GM18499 (cell line): ENCODE data around the gene POLR1H.
A peak's percentile ranks its signal among the peaks of the same experiment; 100 is the strongest.
"Not testable (repeated sequence)": the region's sequence is repeated elsewhere in the genome, so short reads cannot be mapped to it uniquely, and the experiment has no call there.

Source experiments
- ATAC-seq: cut with Tn5 transposase; IDR thresholded peaks from one replicate; pipeline ENCODE4 v1.9.1; 2021; ENCODE audit warnings: moderate number of reproducible peaks; ENCODE audit not compliant: insufficient read depth, unreplicated experiment

POLR1H gene, protein sequence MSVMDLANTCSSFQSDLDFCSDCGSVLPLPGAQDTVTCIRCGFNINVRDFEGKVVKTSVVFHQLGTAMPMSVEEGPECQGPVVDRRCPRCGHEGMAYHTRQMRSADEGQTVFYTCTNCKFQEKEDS

DNA sequence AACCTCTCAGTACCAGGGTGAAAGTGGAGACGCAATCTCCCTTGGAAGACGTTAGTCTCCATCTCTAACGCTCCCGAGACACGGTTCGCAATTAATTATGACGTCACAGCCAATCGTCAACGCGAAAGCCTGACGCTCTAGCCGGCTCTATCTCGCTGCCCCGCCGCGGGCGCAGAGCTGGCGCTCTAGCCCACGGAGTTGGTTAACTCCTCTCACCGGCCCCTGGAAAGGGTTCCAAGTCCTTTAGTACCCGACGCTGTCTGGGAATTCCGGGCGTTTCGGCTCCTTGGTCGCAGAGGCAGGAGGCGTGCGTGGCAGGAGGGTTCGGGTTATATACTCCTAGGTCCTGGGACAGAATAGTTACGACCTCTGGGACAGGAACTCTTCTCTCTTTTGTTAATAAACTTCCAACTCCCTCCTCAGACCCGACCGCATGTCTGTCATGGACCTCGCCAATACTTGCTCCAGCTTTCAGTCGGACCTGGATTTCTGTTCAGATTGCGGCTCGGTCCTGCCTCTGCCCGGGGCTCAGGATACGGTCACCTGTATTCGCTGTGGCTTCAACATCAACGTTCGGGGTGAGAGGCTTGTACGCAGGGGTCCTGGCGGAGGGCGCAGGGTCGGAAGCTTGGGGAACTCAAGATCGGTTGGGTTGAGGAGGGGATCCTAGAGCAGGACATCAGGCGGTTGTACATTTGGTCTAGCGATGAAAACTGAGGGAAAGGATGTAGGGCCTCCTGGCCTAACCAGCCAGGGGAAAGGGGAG is at the start of gene POLR1H:
POLR1H (plus strand) TSS at position 174 of the 766 bp plus-strand sequence; CDS start at position 434, 260 bp downstream.
- peak; percentile 66 for ATAC-seq

DNA sequence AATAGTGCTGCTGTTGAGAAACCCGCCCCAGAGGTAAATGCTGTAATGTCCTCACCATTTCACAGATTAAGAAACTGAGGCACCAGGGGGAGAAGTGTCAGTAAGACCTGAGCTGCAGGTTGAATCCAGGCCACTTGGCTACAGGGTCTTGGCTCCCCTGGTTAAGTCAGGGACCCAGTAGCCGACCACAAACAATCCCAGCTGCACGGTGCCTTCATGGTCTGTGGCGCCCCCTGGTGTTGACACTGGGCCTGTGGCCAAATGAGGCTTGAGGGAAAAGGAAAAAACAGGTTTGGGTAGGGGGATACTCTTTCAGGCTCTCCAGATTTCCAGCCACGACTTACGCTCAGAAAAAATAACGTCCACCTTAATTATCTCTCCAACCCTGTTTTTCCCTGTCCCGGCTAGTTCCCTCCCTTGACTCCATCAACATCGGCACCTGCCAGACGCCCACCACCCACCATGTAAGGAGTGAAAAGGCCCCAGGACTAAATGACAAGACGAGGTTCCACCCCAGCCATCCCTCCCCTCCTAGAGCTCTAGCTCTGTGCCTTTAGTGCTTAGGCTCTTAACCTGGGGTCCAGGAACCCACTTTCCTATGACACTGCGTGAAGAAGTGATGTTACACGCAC is 47.7 kb upstream of the POLR1H start:
- no peak for ATAC-seq

DNA sequence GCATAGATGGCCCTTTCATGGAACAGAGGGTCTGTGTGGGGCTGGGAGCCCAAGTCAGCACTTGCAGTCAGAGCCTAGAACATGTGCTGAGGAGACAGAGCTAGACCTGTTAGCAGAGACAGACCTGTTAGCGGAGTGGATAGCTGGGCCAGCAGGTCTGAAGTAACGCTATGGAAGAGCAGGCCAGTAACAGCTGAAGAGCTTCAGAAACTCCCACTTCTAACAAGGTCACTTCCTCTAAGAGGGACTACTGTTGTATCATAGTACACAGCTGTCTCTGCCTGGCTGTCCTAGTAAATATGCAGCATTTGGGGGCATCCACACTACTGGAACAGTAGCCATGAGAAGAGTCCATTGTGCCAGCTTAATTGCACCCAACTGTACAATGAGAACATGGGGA is 41.2 kb upstream of the POLR1H start:
- ATAC-seq = no peak

DNA sequence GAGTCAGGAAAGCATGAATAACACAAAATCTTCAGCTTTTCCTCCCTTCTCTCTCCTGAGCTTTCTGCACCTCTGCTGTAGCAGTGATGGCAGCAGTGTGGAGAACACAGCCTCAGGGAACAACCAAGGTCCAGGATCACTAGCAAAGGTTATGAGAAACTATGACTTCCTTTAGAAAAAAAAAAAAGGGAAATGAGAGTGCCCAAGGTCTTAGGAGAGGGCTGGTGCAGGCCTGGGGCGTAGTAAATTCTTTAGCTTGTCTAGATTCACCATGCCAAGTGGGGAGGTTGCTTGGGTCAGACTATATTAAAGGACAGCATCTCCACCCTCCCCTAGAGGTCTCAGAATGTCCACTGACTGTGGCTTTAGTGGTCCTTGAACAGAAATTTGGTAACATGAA is 40.4 kb upstream of the POLR1H start:
- ATAC-seq = no peak

DNA sequence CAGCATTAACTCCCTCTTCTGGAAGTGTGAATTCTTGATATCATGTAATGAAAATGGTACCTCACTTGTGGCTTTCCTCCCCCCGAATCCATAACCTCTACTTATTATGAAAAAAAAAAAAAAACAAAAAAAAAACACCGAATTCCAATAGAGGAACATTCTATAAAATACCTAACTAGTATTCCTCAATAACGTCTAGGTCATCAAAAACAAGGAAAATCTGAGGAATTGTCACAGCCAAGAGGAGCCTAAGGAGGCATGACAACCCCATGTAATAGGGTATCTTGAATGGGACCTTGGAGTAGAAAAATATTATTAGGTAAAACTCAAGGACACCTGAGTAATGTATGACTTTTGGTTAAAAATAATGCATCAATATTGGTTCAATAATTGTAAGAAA is 38.9 kb upstream of the POLR1H start:
- ATAC-seq = no peak

DNA sequence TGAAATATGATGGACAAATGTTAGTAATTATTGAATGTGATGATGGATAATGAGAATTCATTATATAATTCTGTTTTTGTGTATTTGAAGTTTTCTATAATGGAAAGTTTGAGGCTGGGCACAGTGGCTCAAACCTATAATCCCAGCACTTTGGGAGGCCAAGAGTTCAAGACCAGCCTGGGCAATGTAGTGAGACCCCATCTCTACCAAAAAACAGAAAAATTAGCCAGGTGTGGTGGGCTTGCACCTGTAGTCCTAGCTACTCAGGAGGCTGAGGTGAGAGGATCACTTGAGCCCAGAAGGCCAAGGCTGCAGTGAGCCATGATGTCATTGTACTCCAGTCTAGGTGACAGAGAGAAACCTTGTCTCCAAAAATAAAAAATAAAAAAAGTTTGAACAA is 38.4 kb upstream of the POLR1H start:
- not testable (repeated sequence) for ATAC-seq

DNA sequence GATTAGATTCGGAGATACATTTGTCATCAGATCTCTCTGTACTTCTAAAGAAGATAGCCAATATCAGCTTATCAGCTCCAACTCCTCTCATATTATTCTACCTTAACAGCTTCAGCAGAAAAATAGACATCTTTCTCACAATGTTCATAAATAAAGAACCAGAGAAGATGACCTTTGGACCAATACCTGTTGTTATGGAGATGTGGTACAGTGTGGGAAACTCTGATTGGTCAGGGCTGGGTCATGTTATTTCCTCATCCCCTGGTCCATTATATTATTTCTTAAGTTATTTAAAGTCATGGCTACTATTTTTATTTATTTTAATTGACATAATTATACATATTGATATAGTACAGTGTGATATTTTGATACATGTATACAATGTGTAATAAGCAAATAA is 35.9 kb upstream of the POLR1H start:
- ATAC-seq = no peak

DNA sequence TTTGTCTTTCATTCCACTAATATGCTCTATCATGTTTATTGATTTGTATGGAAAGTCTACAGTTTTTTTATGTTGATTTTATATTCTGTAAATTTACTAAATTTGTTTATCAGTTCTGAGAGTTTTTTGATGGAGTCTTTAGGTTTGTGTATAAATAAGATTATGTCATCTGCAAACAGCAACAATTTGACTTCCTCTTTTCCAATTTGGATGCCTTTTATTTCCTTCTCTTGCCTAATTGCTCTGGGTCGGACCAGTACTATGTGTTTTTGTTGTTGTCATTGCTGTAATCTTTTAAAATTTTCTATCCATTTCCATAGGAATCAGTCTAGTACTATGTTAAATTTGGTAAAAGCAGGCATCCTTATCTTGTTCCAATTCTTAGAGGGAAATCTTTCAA is 31.5 kb upstream of the POLR1H start:
- no peak for ATAC-seq

DNA sequence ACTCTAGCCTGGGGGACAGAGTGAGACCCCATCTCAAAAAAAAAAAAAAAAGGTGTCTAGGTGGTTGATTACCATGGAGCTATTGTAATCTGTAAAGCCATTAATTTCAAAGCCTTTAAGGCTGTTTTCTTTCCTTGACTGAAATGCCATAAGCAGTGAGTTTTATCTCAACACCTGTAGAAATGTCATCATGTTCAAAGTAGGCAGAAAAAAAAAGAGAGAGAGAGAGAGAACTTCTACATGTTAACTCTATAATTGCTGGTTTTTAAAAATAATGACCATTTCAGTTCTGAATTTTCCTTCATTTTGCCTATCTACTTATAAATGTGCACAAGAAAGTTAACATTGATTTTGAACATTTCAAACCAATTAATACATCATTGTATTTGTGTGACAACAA is 29.7 kb upstream of the POLR1H start:
- ATAC-seq = no peak

DNA sequence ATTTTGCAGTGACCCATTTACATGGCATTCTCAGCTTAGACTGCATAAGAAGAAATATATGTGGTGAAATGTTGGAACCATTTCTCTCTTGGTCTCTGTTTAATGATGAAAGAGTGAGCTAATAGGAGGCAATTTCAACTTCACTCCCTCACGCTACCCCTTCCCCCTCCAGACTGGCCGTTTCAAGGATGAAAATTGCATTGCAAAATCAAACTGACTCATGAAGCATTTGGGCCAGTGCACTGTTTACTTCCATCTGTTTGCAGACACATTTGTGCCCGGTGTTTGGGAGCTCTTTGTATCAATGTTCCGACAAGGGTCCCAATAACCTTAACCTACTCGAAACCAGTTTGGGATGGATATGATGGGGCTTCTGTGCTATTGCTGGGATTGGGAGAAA is 27.6 kb upstream of the POLR1H start:
- not testable (repeated sequence) for ATAC-seq

DNA sequence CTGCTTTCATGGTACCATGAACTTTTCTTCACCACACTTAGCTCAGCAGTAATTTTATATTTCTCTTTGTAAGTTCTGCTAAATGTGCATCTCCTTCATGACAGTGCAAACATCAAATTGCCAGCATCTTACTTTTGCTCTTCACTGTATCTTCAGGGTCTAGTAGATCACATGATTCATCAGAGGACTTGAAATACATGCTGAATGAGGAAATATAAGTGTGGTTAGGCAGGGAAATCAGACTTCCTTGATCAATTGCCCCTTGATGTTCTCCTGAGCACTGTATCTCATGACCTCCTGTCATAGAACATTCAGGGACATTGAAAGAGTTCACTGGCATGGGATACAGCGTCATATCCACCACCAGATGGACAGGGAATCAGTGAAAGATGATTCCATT is 25.3 kb upstream of the POLR1H start:
- ATAC-seq = no peak

DNA sequence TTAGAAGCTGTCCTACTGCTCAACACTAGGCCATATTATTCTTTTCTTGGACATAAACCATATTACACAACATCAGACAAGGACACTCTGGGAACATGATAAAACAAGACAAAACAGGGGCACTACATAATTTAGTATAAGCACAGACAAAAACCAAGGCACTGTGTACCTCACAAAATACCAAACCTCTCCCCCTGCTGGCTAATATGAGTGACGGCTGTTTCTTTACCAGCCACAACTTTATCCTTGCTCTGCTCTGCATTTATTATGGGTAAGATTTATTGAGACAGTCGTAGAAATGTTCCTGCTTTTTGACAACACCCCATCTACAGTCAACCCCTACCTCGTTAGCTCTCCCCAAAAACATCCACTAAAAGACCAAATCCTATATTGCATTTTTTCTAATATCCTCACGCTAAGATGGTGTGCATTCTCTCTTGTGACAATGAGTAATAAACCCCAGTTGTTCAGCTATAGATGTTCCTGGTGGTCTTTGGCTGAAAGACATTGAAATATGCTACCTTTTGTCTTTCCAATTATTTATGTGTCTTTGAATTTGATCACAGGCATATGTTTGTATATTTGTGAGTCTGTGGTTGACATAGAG is 23.8 kb upstream of the POLR1H start:
- no peak for ATAC-seq

DNA sequence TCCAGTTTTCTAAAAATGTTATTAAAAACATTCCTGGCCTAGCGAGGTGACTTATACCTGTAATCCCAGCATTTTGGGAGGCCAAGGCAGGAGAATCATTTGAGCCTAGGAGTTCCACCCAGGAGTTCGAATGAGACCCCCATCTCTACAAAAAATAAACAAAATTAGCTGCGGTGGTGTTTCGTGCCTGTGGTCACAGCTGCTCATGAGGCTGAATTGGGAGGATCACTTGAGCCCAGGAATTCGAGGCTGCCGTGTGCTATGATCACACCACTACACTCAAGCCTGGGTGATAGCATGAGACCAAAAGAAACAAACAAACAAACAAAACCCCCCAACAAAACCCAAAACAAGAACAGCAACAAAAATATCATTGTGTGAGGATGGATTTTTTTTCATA is 19.8 kb upstream of the POLR1H start:
- ATAC-seq = no peak

DNA sequence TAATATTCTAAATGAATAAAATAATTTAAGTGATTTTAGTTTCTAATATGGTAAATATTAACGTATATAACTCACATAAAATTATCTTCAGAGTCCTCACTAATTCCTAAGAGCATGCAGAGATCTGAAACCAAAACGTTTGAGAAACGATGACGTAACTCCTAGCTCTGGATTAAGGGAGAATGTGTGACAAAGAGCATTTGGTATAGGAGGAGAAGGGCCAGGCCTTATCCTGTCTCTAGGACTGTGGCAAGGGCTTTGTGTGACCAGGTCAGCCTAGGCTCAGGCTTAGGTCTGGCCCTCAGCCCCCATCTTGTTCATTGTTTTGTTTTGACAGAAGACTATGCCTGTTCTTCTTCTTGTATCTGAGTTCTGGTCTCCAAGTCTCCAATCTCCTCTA is 19.2 kb upstream of the POLR1H start:
- no peak for ATAC-seq

DNA sequence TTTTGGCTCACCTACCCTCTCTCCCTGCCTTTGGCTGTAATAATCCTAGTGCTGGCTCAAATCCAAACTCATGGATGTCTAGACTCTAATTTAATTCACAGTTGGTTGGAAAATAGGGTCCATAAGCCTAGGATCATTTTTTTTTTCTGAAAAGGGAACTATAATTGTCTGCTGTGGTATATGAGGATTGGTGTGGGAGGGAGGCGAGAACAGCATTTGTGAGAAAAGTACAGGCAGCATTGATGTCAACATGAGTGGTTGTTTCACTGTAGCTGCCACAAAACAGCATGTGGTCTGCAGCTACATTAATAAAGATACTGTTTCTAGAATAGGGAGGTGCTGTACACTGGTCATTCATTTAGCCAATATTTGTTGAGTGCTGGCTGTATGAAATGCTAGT is 18.6 kb upstream of the POLR1H start:
- ATAC-seq = no peak

DNA sequence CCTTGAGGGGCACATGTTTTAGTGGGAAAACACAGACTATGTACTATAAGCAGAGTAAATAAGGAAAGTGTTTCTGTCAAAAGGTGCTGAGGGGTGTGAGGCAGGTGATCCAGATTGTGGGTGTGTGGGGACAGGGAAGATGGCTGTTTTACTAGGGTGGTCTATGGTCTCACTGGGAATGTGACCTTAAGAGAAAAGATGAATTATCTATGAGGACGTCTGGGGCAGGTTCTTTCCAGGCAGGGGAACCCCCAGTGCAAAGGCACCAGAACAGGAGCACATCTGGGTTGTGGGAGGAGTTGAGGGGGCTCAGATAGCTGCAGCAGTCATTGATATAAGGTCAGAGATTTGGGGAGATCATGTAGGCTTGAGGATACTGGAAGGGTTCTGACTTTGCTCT is 18.2 kb upstream of the POLR1H start:
- no peak for ATAC-seq

DNA sequence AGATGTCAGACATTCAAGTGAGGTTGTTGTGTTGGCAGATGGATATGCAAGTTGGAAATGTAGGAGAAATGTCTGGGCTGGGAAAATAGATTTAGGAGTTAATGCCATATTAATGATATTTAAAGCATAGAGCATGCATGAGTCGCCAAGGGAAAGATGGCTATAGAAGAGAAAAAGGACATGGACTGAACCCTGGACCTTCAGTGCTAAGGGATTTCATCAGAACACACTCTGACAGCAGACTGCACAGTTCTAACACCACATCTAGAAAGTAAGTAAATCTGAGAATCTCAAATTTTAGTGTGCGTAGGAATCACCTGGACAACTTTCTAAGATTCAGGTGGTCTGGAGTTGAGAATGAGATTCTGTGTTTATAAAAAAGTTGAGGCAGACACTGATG is 17.3 kb upstream of the POLR1H start:
- no peak for ATAC-seq

DNA sequence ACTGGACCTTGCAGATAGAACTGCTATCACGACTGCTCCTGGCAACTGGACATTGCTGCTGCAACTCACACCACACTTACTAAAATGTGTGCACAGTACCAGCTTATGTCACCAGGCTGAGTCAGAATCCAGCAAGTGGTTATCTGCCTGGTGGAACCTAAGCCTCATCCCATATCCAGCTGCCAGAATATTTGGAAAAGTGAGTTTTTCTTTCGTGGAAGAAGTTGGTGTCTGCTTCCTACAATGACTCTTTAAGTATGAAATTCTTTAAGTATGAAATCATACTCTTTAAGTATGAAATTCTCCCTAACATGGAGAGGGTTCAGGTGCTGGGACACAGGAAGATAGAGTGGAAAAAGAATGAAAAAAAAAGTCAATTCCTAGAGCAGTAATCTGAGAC is 16.4 kb upstream of the POLR1H start:
- no peak for ATAC-seq

DNA sequence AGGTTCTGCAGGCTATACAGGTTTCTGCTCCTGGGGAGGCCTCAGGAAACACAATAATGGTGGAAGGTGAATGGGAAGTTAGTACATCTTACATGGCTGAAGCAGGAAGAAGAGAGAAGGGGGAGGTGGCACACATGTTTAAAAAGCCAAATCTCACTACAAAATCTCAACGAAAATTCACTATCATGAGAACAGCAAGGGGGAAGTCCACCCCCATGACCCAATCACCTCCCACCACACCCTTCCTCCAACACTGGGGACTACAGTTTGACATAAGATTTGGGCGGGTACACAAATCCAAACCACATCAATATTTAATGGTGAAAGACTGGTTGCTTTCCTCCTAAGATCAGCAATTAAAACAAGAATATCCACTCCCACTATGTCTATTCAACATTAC is 13.8 kb upstream of the POLR1H start:
- no peak for ATAC-seq

DNA sequence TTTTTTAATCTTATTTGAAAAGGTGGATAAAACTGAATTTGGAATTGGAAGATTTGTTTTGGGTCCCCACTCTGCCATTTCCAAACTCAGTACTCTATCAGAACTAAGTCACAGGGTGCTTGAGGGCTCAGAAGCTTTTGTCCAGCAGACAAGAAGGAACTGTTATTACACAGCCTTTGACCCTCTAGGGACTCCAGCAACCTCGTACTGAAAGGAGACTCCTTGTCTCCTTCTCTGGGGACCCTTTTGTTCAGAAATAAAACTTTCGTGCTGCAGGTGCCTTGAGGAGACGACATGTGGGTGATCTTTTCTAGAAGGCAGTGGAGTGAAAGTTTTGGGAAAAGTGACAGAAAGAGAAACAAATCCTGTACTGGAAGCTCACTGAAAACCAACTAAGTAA is 7.4 kb upstream of the POLR1H start:
- ATAC-seq = no peak

DNA sequence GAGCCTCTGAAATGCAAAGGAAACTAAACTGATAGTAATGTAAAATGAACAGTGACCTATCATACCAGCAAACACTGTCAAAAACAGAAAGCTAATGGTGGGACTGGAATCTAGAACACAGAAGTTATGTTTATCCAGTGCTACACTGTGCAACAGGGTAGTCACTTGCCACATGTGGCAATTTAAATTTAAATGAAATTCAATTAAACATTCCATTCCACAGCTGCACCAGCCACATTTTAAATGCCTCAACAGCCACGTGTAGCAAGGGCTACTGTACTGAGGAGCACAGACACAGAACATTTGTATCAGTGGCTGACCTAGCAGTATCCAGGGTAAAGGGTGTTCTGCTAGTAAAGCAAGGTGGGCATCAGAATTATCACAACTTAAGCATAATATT is 5.6 kb upstream of the POLR1H start:
- ATAC-seq = no peak
